MCF 10A (cell line): ENCODE data around the gene GPR108. TPM values are rescaled to one million over a fixed set of nuclear protein-coding genes. Genes with fewer than 3 reads are reported as not detected.
A peak's percentile ranks its signal among the peaks of the same experiment; 100 is the strongest.

Experiments used
- Bru-seq: library from RNA; stranded (reverse); fragments of 400-500 nt; gene quantifications from one replicate; lab custom pipeline; 2021; lab: Mats Ljungman, UMichigan
- BruChase-seq, 2 experiments: library from RNA; stranded (reverse); fragments of 400-500 nt; gene quantifications; one replicate each; lab custom pipeline; 2021; lab: Mats Ljungman, UMichigan
- BruUV-seq: library from RNA; stranded (reverse); fragments of 400-500 nt; replicated peaks from 2 replicates; lab custom pipeline; 2021; lab: Mats Ljungman, UMichigan
- CTCF ChIA-PET: fragments of 300-600 bp; sonication (Branson Sonifier 250); formaldehyde crosslinking; extraction: SDS; loops from one replicate; lab custom pipeline; 2021; ENCODE audit warnings: antibody characterized with exemption, inconsistent platforms; lab: Yijun Ruan, JAX
- POLR2A ChIA-PET: fragments of 300-600, 350-650 bp; sonication (Branson Sonifier 250); formaldehyde crosslinking; extraction: SDS; loops from one replicate; lab custom pipeline; 2020; ENCODE audit warnings: antibody characterized with exemption, inconsistent platforms; lab: Yijun Ruan, JAX
- DNase-seq: peaks from one replicate; pipeline ENCODE4 v3.0.0-alpha.2; 2018; ENCODE audit not compliant: unreplicated experiment
- H3K27ac Mint-ChIP-seq: one replicate; pipeline ENCODE4 v1.8.0; 2022; ENCODE audit warnings: mild to moderate bottlenecking, low read depth, mixed read lengths; ENCODE audit not compliant: unreplicated experiment
- H3K27me3 Mint-ChIP-seq: one replicate; pipeline ENCODE4 v1.8.0; 2022; ENCODE audit warnings: mixed read lengths; ENCODE audit not compliant: insufficient read depth, unreplicated experiment
- H3K36me3 Mint-ChIP-seq: one replicate; pipeline ENCODE4 v1.8.0; 2022; ENCODE audit warnings: mild to moderate bottlenecking, moderate library complexity, mixed read lengths; ENCODE audit not compliant: insufficient read depth, unreplicated experiment
- H3K4me1 Mint-ChIP-seq: one replicate; pipeline ENCODE4 v1.8.0; 2022; ENCODE audit warnings: mixed read lengths; ENCODE audit not compliant: insufficient read depth, unreplicated experiment
- H3K4me3 Mint-ChIP-seq: one replicate; pipeline ENCODE4 v1.8.0; 2022; ENCODE audit warnings: mild to moderate bottlenecking, moderate library complexity, mixed read lengths; ENCODE audit not compliant: unreplicated experiment
- H3K9me3 Mint-ChIP-seq: one replicate; pipeline ENCODE4 v1.8.0; 2022; ENCODE audit warnings: mixed read lengths; ENCODE audit not compliant: unreplicated experiment
- intact Hi-C: fragments of 100-400 bp; cut with micrococcal nuclease; formaldehyde crosslinking; loops from 2 replicates; pipeline ENCODE4 v1.14.1; 2022
- long read RNA-seq: library from polyadenylated mRNA; stranded (forward); transcript quantifications from one replicate; pipeline ENCODE4 v2.0.0, GENCODE V29; 2022
- total RNA-seq: library from RNA; stranded (reverse); gene quantifications from 2 replicates; pipeline ENCODE4 v1.2.3, GENCODE V29; 2022
- TF ChIP-seq, protein P1 (sequence below): fragments of 200-600 bp; IDR thresholded peaks from one replicate; pipeline ENCODE4 v1.8.0; 2022; ENCODE audit warnings: antibody characterized with exemption, mild to moderate bottlenecking; ENCODE audit not compliant: unreplicated experiment

The GPR108 gene
- total RNA-seq: 115 and 124 TPM in 2 replicates
- percentile 56 among the genes with signal in this experiment for Bru-seq, nascent RNA
- percentile 81 among the genes with signal in this experiment for BruChase-seq, experiment 1, labeled RNA remaining after a 6-hour chase
- percentile 74 among the genes with signal in this experiment for BruChase-seq, experiment 2, labeled RNA remaining after a 2-hour chase
- long read RNA-seq, transcript GPR108-202 (18 exons, 2,009 nt): minor isoform, 16 of 391 reads
- long read RNA-seq, transcript GPR108-201 (18 exons, 2,057 nt): major isoform, 271 of 391 reads
- long read RNA-seq, partial matches to known transcripts: 16 of 391 reads
- long read RNA-seq, other reads (novel, unspliced or antisense): 88 of 391 reads

DNA sequence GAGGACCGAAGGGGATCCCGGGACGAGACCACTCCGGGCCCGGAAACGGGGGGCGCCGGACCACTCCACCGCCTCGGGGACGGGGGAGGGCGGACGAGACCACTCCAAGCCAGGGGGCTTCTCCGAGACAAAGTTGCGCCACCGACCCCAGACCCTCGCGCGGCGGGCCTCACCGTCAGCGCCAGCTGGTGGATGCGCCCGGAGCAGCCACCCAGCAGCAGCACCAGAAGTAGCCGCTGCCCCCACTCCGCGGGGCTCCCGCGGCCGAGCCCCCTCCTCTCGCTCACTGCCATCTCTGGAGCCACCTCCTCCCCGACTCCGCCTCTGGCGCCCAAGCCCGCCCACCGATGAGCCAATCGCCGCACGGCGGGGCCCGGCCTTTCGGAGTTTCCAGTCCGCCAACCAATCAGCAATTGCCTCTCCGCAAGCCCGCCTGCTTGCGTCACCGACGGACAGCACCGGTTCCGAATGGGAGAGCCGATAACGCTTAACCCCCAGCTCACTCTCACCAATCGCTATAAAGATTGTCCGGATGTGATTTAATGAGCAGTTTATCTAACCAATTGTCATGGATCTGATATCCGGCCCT is at the start of gene GPR108:
GPR108 (minus strand) TSS at position 297 of the 589 bp plus-strand sequence; CDS start at position 293, 4 bp downstream.
- Mint-ChIP-seq H3K27ac (peak within 1 kb of the TSS; percentile 83), H3K27me3 (no peaks in the 10 kb centered on the region), H3K9me3 (no peaks in the 10 kb centered on the region), H3K4me1 (peaks cover 27% of the 10 kb centered on the region), H3K4me3 (peak within 1 kb of the TSS; percentile 88), H3K36me3 (peaks cover 37% of the 10 kb centered on the region)
- BruUV-seq: no TSS peak
- ChIA-PET CTCF (interaction anchor here (0.5 to 6.8 kb wide), 13 partner anchors 9 to 221 kb away, joined by 3 to 102 read pairs (median 4); partner anchors contain the start of gene C3), POLR2A (interaction anchor here (0.7 to 10.5 kb wide), 20 partner anchors 8 to 612 kb away, joined by 3 to 189 read pairs (median 4); partner anchors contain the start of genes C3, SH2D3A, TNFSF9 and ZNF557)
- intact Hi-C loops: loop anchor here (5.0 kb wide), 1 partner anchor 610 kb away; no protein-coding TSS in a partner anchor
- peak; percentile 100 for DNase-seq
- TF ChIP-seq, protein P1, sequence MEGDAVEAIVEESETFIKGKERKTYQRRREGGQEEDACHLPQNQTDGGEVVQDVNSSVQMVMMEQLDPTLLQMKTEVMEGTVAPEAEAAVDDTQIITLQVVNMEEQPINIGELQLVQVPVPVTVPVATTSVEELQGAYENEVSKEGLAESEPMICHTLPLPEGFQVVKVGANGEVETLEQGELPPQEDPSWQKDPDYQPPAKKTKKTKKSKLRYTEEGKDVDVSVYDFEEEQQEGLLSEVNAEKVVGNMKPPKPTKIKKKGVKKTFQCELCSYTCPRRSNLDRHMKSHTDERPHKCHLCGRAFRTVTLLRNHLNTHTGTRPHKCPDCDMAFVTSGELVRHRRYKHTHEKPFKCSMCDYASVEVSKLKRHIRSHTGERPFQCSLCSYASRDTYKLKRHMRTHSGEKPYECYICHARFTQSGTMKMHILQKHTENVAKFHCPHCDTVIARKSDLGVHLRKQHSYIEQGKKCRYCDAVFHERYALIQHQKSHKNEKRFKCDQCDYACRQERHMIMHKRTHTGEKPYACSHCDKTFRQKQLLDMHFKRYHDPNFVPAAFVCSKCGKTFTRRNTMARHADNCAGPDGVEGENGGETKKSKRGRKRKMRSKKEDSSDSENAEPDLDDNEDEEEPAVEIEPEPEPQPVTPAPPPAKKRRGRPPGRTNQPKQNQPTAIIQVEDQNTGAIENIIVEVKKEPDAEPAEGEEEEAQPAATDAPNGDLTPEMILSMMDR: no peak

DNA sequence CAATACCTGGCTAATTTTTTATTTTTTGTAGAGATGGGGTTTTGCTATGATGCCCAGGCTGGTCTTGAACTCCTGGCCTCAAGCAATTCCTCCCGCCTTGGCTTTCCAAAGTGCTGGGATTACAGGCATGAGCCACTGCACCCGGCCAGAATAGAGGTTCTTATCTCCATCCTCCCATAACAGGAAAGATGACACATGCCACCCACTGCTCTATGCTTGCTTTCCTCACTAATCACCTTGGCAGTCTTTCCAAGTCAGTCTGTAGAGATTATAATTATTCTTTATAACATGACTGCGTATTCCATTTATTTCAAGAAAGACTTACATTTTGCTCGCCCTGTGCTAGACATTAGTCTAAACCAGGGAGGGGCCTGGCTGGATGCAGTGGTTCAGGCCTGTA is 41.8 kb upstream of the GPR108 start:
- CTCF ChIA-PET: interaction anchor here (0.6 kb wide), 1 partner anchor 476 kb away, joined by 4 read pairs; no protein-coding TSS in a partner anchor
- DNase-seq: no peak
- Mint-ChIP-seq H3K4me3 (no peak overlapping the region), H3K36me3 (no peaks in the 10 kb centered on the region), H3K4me1 (no peaks in the 10 kb centered on the region), H3K27ac (no peak overlapping the region), H3K27me3 (peaks cover 12% of the 10 kb centered on the region), H3K9me3 (peaks cover 17% of the 10 kb centered on the region)
- POLR2A ChIA-PET: no interaction called here
- BruUV-seq: no TSS peak
- intact Hi-C loops: no loop called here
- TF ChIP-seq, protein P1: no peak

DNA sequence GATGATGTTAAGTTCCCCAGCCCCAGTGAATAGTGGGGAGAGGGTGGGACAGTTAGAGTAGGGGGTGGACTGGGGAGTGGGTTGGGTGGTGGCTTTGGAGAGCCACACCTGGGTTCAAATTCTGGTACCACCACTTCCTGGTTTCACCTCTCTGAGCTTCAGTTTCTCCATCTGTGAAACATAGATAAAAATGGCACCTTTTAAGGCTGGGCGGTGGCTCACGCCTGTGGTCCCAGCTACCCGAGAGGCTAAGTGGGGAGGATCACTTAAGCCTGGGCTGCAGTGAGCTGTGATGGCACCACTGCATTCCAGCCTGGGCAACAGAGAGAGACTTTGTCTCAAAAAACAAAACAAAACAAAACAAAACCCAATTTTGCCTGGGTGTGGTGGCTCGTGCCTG is 41.0 kb upstream of the GPR108 start:
- no peak for DNase-seq
- peaks cover 12% of the 10 kb centered on the region for H3K27me3 Mint-ChIP-seq
- intact Hi-C loops: no loop called here
- ChIA-PET POLR2A (no interaction called here), CTCF (no interaction called here)
- no peaks in the 10 kb centered on the region for H3K36me3 Mint-ChIP-seq
- H3K4me3 Mint-ChIP-seq: no peak overlapping the region
- no peaks in the 10 kb centered on the region for H3K4me1 Mint-ChIP-seq
- H3K27ac Mint-ChIP-seq: no peak overlapping the region
- TF ChIP-seq, protein P1: no peak
- peaks cover 17% of the 10 kb centered on the region for H3K9me3 Mint-ChIP-seq
- BruUV-seq: no TSS peak

DNA sequence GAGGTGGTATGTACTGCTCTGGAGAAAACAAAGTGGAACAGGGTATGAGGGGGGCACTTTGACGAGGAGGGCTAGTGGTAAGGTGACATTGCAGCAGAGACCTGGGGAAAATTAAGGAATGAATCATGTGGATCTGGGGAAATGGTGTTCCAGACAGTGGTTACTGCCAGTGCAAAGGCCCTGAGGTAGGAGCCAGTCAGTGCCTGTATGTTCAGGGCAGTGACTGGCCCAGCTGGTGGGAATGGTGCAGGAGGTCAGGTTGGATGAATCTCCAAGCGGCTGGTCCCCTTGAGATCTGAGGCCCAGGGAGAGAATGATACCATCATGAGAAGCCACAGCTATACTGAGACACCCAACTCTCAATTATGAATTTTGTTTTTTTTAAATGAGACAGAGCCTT is 40.1 kb upstream of the GPR108 start:
- Mint-ChIP-seq H3K4me3 (no peak overlapping the region), H3K4me1 (no peaks in the 10 kb centered on the region), H3K36me3 (no peaks in the 10 kb centered on the region), H3K27me3 (peaks cover 12% of the 10 kb centered on the region), H3K9me3 (peaks cover 17% of the 10 kb centered on the region), H3K27ac (no peak overlapping the region)
- intact Hi-C loops: no loop called here
- TF ChIP-seq, protein P1: no peak
- ChIA-PET CTCF (no interaction called here), POLR2A (no interaction called here)
- BruUV-seq: no TSS peak
- DNase-seq: no peak
